ENCODE results near the gene CALB2. TPM values are rescaled to one million over a fixed set of nuclear protein-coding genes. Genes with fewer than 3 reads are reported as not detected.

CALB2 gene
- total and polyA plus RNA-seq, 2 of the 8 experiments (the other 6 are each of a cell fraction or from before 2014, with no cell fraction given), result 1.9 to 2.6 TPM

DNA sequence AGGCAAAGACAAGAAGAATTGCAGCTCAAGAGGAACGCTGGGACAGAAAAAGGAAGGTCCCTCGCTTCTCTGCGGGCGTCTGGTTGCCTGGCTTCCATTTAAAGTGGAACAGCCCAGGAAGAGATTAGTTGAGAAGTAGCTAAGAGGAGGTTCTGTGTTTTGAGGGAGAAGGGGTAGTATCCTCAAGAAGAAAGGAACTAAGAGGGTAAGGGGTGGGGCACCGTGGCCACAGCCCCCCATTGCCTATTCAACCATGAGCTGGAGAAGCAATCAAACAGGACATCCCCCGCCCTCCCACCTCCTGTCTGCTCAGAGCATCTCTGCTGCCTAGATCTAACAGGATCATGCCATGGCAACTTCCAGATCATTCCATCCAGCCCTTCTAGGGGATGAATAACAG lies 18.1 kb upstream of the CALB2 start:
- no peak overlapping the region for H2BK5ac ChIP-seq (ENCODE audit: low read depth, low read length)
- POLR2A ChIA-PET (ENCODE audit: partially characterized antibody), result interaction anchor here (0.8 kb wide), 1 partner anchor 85 kb away, joined by 3 read pairs; no protein-coding TSS in a partner anchor
- H3K4ac ChIP-seq (replicated peaks; ENCODE audit: insufficient read length, low read depth, low read length), result no peak overlapping the region
- H3K9ac ChIP-seq (replicated peaks in 1 of 4; ENCODE audit: extremely low read depth in 1 of 4, low read depth in 3 of 4, low read length in 3 of 4), result no peak overlapping the region
- no peaks in the 10 kb centered on the region for H3K23me2 ChIP-seq (ENCODE audit: low read depth, low read length)
- H4K8ac ChIP-seq (ENCODE audit: extremely low read depth, insufficient read depth, low read length), result no peak overlapping the region
- H4K5ac ChIP-seq (ENCODE audit: insufficient read length, low read depth, low read length), result no peak overlapping the region
- H3K23ac ChIP-seq (ENCODE audit: insufficient read length), result no peak overlapping the region
- no peak overlapping the region for H2BK15ac ChIP-seq (ENCODE audit: low read length)
- H3K79me2 ChIP-seq (ENCODE audit: control insufficient read depth in 1 of 2, insufficient read depth in 2 of 2, low read length in 2 of 2), result no peaks in the 10 kb centered on the region
- H2BK120ac ChIP-seq (replicated peaks; ENCODE audit: low read depth, low read length), result no peak overlapping the region
- H2AK5ac ChIP-seq (ENCODE audit: low read depth, low read length), result no peak overlapping the region
- H3K9me3 ChIP-seq (ENCODE audit: insufficient read depth in 2 of 2, low read depth in 1 of 2, low read length in 1 of 2), result no peaks in the 10 kb centered on the region
- H3K4me1 ChIP-seq (replicated peaks in 1 of 4; ENCODE audit: control insufficient read depth in 3 of 4, insufficient read depth in 4 of 4, low read length in 3 of 4), result peaks cover 0 to 5% (median 0%) of the 10 kb centered on the region in 4 experiments; a peak in 2 of 7 replicates
- H3K27me3 ChIP-seq (replicated peaks in 1 of 4; ENCODE audit: control insufficient read depth in 3 of 4, extremely low read depth in 1 of 4, insufficient read depth in 3 of 4, low read length in 3 of 4), result no peaks in the 10 kb centered on the region; a peak in 1 of 7 replicates
- H3K4me3 ChIP-seq (ENCODE audit: extremely low read depth in 1 of 4, insufficient read depth in 2 of 4, low read depth in 3 of 4, low read length in 4 of 4), result no peak overlapping the region
- no peak overlapping the region for H2BK20ac ChIP-seq (ENCODE audit: low read length)
- no peak overlapping the region for H3K4me2 ChIP-seq (ENCODE audit: insufficient read depth in 1 of 2, low read depth in 2 of 2, low read length in 2 of 2)
- WGBS, 2 experiments (ENCODE audit: extremely low coverage in 1 of 2, insufficient coverage in 1 of 2, insufficient read length in 1 of 2, insufficient replicate concordance in 2 of 2, low coverage in 1 of 2, low lambda C conversion rate in 2 of 2, missing lambda C conversion rate in 1 of 2), result 85% methylated on average over 6 of the region's 6 CpGs; no CpG with 5 or more reads in 1 of the 2 experiments
- no peak overlapping the region for H2AFZ ChIP-seq (ENCODE audit: low read length)
- CTCF ChIA-PET (ENCODE audit: partially characterized antibody), result interaction anchor here (0.6 to 6.7 kb wide), 8 partner anchors 9 to 838 kb away, joined by 3 to 24 read pairs (median 3); partner anchors contain the start of gene CALB2
- no peak overlapping the region for H4K91ac ChIP-seq (replicated peaks; ENCODE audit: insufficient read length, low read length)
- peaks cover 0 to 2% of the 10 kb centered on the region in 2 experiments for H4K20me1 ChIP-seq (replicated peaks in 1 of 2; ENCODE audit: control insufficient read depth in 1 of 2, insufficient read depth in 2 of 2, low read length in 2 of 2)
- DNase-seq (ENCODE audit: low read depth in 1 of 2, low spot score in 2 of 2), result no peak
- no peak overlapping the region for H3K56ac ChIP-seq (replicated peaks; ENCODE audit: insufficient read length, low read depth, low read length)
- no peaks in the 10 kb centered on the region for H3K79me1 ChIP-seq (ENCODE audit: low read depth, low read length)
- no peak overlapping the region for H3K27ac ChIP-seq (ENCODE audit: low read depth, low read length)
- TF ChIP-seq SIX5 (IDR thresholded peaks at IDR 0.05; ENCODE audit: low read depth, low read length) (no peak), CHD2 (IDR thresholded peaks at IDR 0.05; ENCODE audit: low read length) (no peak), RXRA (IDR thresholded peaks at IDR 0.05; ENCODE audit: insufficient read depth, low read depth, low read length) (no peak), TEAD4 (IDR thresholded peaks at IDR 0.05; ENCODE audit: low read depth, low read length) (no peak)
- H3K14ac ChIP-seq (ENCODE audit: insufficient read length), result no peak overlapping the region
- FAIRE-seq, result no peak
- H3K36me3 ChIP-seq (ENCODE audit: control insufficient read depth in 2 of 4, insufficient read depth in 4 of 4, low read length in 3 of 4), result no peaks in the 10 kb centered on the region
- H2BK12ac ChIP-seq (ENCODE audit: low read depth, low read length), result no peak overlapping the region
- no peak overlapping the region for H3K18ac ChIP-seq (ENCODE audit: extremely low read depth, low read length)

Measured in H1 (cell line).